Neural crest cell (in vitro differentiated cells): ENCODE results near the gene GNG2. TPM values are rescaled to one million over a fixed set of nuclear protein-coding genes. Genes with fewer than 3 reads are reported as not detected.
A peak's percentile ranks its signal among the peaks of the same experiment; 100 is the strongest.

Source experiments
- DNase-seq: peaks from one replicate; pipeline ENCODE4 v3.0.0; 2021; ENCODE audit warnings: low read depth, mixed read lengths, low spot score
- H3K27ac Mint-ChIP-seq: one replicate; pipeline ENCODE4 v1.8.0; 2021; ENCODE audit warnings: mild to moderate bottlenecking, mixed read lengths; ENCODE audit not compliant: unreplicated experiment
- H3K27me3 Mint-ChIP-seq: 2 replicates; pipeline ENCODE4 v1.8.0; 2021; ENCODE audit warnings: low read depth, mild to moderate bottlenecking, mixed read lengths
- H3K36me3 Mint-ChIP-seq: 2 replicates; pipeline ENCODE4 v1.8.0; 2021; ENCODE audit warnings: low read depth, mild to moderate bottlenecking, mixed read lengths
- H3K4me1 Mint-ChIP-seq: 2 replicates; pipeline ENCODE4 v1.8.0; 2021; ENCODE audit warnings: mixed read lengths
- H3K4me3 Mint-ChIP-seq: one replicate; pipeline ENCODE4 v1.8.0; 2021; ENCODE audit warnings: mild to moderate bottlenecking, mixed read lengths
- H3K9me3 Mint-ChIP-seq: 2 replicates; pipeline ENCODE4 v1.8.0; 2021; ENCODE audit warnings: mixed read lengths
- total RNA-seq: library from RNA; stranded (reverse); gene quantifications from 2 replicates; pipeline ENCODE4 v1.2.1, GENCODE V29; 2021
- TF ChIP-seq, protein P1 (sequence below): fragments of 200-600 bp; sonication (generic); conservative IDR thresholded peaks from 2 replicates; pipeline ENCODE4 v1.5.0; 2021; ENCODE audit warnings: antibody characterized with exemption, mild to moderate bottlenecking

Gene GNG2
- total RNA-seq, 1 donor from 2014 or later = 174 TPM

DNA sequence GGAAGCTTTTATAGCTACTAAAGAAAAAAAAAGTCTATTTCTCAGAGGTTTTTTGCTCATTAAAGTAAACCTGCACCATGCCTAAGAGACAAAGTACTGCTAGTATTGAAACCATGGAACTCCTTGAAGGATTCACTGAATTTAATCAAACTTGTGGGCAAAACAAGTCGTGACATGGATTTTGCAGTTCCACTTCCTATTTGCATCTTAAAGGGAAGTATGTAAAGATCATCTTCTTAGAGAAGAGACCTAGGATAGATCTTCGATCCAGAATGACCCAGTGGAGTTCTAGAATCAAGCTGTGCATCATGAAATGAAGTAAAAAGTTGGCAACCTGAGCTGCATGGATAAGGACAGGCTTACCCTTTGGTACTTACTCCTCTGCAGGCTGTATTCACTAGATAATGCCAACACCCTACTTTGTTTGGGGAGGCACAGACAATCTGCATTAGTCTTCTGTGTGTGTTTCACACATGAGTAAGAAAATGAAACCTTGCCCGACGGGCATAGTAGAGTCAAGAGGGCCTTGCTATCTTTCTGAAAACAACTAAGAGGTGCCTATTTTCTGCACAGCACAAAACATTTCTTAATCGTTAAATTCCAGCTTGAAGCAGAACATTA is 1.9 kb downstream of the GNG2 start:
- H3K9me3 Mint-ChIP-seq = no peaks in the 10 kb centered on the region
- TF ChIP-seq, protein P1, sequence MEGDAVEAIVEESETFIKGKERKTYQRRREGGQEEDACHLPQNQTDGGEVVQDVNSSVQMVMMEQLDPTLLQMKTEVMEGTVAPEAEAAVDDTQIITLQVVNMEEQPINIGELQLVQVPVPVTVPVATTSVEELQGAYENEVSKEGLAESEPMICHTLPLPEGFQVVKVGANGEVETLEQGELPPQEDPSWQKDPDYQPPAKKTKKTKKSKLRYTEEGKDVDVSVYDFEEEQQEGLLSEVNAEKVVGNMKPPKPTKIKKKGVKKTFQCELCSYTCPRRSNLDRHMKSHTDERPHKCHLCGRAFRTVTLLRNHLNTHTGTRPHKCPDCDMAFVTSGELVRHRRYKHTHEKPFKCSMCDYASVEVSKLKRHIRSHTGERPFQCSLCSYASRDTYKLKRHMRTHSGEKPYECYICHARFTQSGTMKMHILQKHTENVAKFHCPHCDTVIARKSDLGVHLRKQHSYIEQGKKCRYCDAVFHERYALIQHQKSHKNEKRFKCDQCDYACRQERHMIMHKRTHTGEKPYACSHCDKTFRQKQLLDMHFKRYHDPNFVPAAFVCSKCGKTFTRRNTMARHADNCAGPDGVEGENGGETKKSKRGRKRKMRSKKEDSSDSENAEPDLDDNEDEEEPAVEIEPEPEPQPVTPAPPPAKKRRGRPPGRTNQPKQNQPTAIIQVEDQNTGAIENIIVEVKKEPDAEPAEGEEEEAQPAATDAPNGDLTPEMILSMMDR = no peak
- no peak for DNase-seq
- no peaks in the 10 kb centered on the region for H3K36me3 Mint-ChIP-seq
- peak overlapping the region; percentile 93 for H3K27ac Mint-ChIP-seq
- H3K27me3 Mint-ChIP-seq = no peaks in the 10 kb centered on the region
- peak overlapping the region; percentile 96 for H3K4me3 Mint-ChIP-seq
- H3K4me1 Mint-ChIP-seq = peaks cover 41% of the 10 kb centered on the region

DNA sequence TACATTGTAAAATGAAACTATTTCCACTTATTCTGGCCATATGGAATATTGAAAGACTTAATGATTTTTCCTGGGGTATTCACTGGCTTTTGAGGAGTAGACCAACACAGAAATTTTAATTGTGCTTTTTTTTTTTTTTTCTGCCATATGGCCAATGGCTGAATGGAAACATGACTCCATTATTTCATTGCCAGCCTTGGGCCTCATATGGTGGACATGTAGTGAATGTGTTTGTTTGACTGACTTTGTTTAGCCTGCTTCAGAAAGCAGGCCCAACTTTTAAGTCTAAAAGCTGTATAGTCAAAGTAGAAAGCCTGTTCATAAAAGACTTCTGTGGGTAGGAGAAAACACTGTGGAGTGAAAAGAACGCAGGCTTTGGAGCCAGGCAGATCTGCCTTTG is 2.4 kb downstream of the GNG2 start:
- Mint-ChIP-seq H3K4me3 (peak overlapping the region; percentile 96), H3K27ac (peak overlapping the region; percentile 93), H3K9me3 (no peaks in the 10 kb centered on the region), H3K4me1 (peaks cover 41% of the 10 kb centered on the region), H3K36me3 (no peaks in the 10 kb centered on the region), H3K27me3 (no peaks in the 10 kb centered on the region)
- DNase-seq = no peak
- TF ChIP-seq, protein P1 = no peak

DNA sequence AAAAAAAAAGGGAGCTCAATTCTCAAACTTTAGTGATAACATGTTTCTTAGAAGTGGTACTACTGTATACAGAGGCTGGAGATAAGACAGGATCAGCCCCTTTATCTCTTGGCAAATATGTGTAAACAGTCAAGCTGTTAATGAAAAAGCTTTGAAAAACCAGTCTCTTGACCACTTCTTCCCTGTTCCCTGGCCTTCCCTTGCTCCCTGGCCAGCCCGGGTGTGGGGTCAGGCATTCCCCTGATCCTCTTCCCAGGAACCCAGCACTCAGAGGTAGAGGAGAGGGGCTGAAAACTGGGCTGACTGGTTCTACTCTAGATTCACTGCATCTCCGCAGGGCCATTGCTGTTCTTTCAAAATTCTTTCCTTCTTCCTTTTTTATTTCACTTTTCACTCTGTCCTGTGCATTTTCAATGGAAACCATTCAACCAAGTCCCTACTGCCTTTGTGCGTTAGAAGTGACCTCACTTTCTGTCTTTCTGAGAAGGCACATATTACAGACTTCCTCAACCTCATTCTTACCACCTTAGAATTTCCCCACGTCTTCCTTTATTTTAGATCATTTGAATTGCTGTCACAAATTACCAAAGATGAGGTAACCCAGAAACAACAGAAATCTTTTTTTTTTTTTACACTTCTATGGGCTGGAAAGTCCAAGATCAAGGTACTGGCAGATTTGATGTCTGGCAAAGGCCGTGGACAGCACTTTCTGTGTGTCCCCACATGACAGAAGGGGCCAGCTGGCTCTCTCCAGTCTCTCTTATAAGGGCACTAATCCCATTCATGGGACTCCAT is 5.7 kb downstream of the GNG2 start:
- Mint-ChIP-seq H3K9me3 (no peaks in the 10 kb centered on the region), H3K36me3 (no peaks in the 10 kb centered on the region), H3K4me3 (peak overlapping the region; percentile 8), H3K4me1 (peaks cover 36% of the 10 kb centered on the region), H3K27ac (no peak overlapping the region), H3K27me3 (no peaks in the 10 kb centered on the region)
- TF ChIP-seq, protein P1 = no peak
- no peak for DNase-seq

DNA sequence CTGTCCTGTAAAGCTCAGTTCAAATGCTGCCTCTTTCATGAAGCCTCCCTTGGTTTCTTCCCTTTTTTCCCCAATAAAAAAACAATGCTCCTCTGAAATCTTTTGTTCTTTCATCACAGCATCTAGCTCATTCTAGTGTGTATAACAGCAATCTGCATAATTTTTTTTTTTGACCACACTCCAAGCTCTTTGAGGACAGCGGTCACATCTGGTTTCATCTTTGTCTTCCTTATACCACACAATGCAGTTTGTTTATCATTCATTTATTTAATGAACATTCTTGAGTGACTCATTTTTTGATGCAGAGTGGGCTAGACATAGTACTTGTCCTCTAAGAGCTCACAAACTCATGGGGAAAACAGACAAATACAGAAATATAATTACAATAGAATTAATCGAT is 7.3 kb downstream of the GNG2 start:
- Mint-ChIP-seq H3K36me3 (no peaks in the 10 kb centered on the region), H3K27me3 (no peaks in the 10 kb centered on the region), H3K27ac (no peak overlapping the region), H3K4me3 (no peak overlapping the region), H3K9me3 (no peaks in the 10 kb centered on the region), H3K4me1 (peaks cover 35% of the 10 kb centered on the region)
- DNase-seq = no peak
- TF ChIP-seq, protein P1 = no peak

DNA sequence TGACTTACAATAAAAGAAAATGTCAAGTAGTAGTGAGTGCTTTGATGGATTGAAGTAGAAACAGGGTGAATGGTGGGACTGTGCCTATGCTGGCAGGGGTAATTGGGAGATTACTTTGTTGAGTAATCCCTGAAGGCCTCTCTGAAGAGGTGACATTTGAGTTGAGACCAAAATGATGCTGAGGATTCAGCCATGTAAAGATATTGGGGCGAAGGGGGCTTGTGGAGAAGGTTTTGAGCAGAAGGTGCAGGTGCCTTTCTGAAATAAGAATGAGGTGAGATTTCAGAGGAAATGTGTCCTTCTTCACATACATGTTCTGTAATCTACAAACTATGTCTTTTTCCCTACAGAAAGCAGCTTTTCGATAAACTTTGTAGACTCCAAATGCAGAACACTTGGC is 8.0 kb downstream of the GNG2 start:
- TF ChIP-seq, protein P1 = no peak
- Mint-ChIP-seq H3K4me1 (peaks cover 35% of the 10 kb centered on the region), H3K4me3 (no peak overlapping the region), H3K27ac (no peak overlapping the region), H3K9me3 (no peaks in the 10 kb centered on the region), H3K27me3 (no peaks in the 10 kb centered on the region), H3K36me3 (no peaks in the 10 kb centered on the region)
- DNase-seq = no peak
